HepG2 (cell line): Measurements from ENCODE around the gene KRTAP12-4. TPM values are rescaled to one million over a fixed set of nuclear protein-coding genes. Genes with fewer than 3 reads are reported as not detected.
A peak's percentile ranks its signal among the peaks of the same experiment; 100 is the strongest.

Source experiments
- ATAC-seq: fragments of 200-7000 bp; cut with Tn5 transposase; 3 replicates; pipeline ENCODE4 v1.9.1; 2020; ENCODE audit warnings: mild to moderate bottlenecking, moderate library complexity
- BruUV-seq: library from RNA; stranded (reverse); fragments of 400-500 nt; replicated peaks from 2 replicates; lab custom pipeline; 2021; lab: Mats Ljungman, UMichigan
- CTCF ChIA-PET: fragments of 300-600 bp; formaldehyde crosslinking; extraction: SDS; loops from one replicate; lab custom pipeline; 2021; ENCODE audit warnings: low total read pairs, inconsistent platforms, low intra/inter-chr PET ratio; lab: Yijun Ruan, JAX
- POLR2A ChIA-PET: fragments of 350-600 bp; sonication (Branson Sonifier 250); formaldehyde crosslinking; loops from one replicate; lab custom pipeline; 2020; ENCODE audit warnings: antibody characterized with exemption, inconsistent platforms; lab: Yijun Ruan, JAX
- DNase-seq: peaks from one replicate; pipeline ENCODE4 v3.0.0-alpha.2; 2015; ENCODE audit warnings: low spot score
- FAIRE-seq: peaks from 3 replicates; lab custom pipeline; 2011; peaks lifted over from hg19 to GRCh38; lab: Jason Lieb, UNC
- H2AFZ ChIP-seq: one replicate; pipeline ENCODE4 v1.6.1; 2011; ENCODE audit warnings: low read length, inconsistent platforms
- H3K27ac ChIP-seq: fragments of 300-600 bp; 3 replicates; pipeline ENCODE4 v1.8.0; 2011; ENCODE audit warnings: mixed run types, mild to moderate bottlenecking, mixed read lengths, low read length, inconsistent platforms; ENCODE audit not compliant: insufficient read depth; ENCODE audit errors: extremely low read length
- H3K27me3 ChIP-seq, 2 experiments: fragments of 200-600 bp in 1 of 2; 2 replicates in 1 of 2; 3 replicates in 1 of 2; pipeline versions ENCODE4 v1.6.0 to v1.8.0; 2011; ENCODE audit warnings: low read length in 2 of 2, mild to moderate bottlenecking in 2 of 2, moderate library complexity in 2 of 2, inconsistent platforms in 1 of 2; ENCODE audit not compliant: insufficient read depth in 2 of 2, control insufficient read depth in 1 of 2
- H3K36me3 ChIP-seq, 2 experiments: fragments of 200-600 bp in 1 of 2; replicated peaks in 1 of 2; 2 replicates in 1 of 2; 3 replicates in 1 of 2; pipeline versions ENCODE4 v1.5.1 to v1.8.0; 2011; ENCODE audit warnings: low read length in 2 of 2, inconsistent platforms in 1 of 2; ENCODE audit not compliant: insufficient read depth in 2 of 2, control insufficient read depth in 1 of 2
- H3K4me1 ChIP-seq: 2 replicates; pipeline ENCODE4 v1.5.1; 2012; ENCODE audit warnings: low read length, inconsistent platforms; ENCODE audit not compliant: insufficient read depth
- H3K4me2 ChIP-seq: 2 replicates; pipeline ENCODE4 v1.6.0; 2011; ENCODE audit warnings: low read depth, low read length, inconsistent platforms
- H3K4me3 ChIP-seq, 3 experiments: fragments of 200-600 bp in 1 of 3; sonication (generic), shearing (Covaris generic) in 1 of 3; replicated peaks in 1 of 3; 2 replicates each; pipeline ENCODE4 v1.5.1; 2011 to 2016; ENCODE audit warnings: low read length in 3 of 3, inconsistent platforms in 2 of 3, low read depth in 2 of 3, mild to moderate bottlenecking in 2 of 3, control low read depth in 1 of 3, mixed read lengths in 1 of 3; ENCODE audit not compliant: insufficient read depth in 1 of 3
- H3K79me2 ChIP-seq: one replicate; pipeline ENCODE4 v1.6.1; 2011; ENCODE audit warnings: low read length, inconsistent platforms; ENCODE audit not compliant: insufficient read depth
- H3K9ac ChIP-seq: 2 replicates; pipeline ENCODE4 v1.6.0; 2011; ENCODE audit warnings: mild to moderate bottlenecking, low read depth, low read length, inconsistent platforms; ENCODE audit not compliant: insufficient read depth
- H3K9me3 ChIP-seq: 2 replicates; pipeline ENCODE4 v1.5.1; 2012; ENCODE audit warnings: mild to moderate bottlenecking, low read length
- H4K20me1 ChIP-seq: 2 replicates; pipeline ENCODE4 v1.6.0; 2011; ENCODE audit warnings: inconsistent platforms, mild to moderate bottlenecking, low read length, moderate library complexity; ENCODE audit not compliant: insufficient read depth
- NR2C2 ChIP-seq: sonication (generic); formaldehyde crosslinking; IDR thresholded peaks from 2 replicates; pipeline ENCODE4 v1.4.0; 2020; ENCODE audit warnings: missing genetic modification reagents, mild to moderate bottlenecking, moderate library complexity, borderline replicate concordance
- PLRG1 ChIP-seq: fragments of 450-650 bp; conservative IDR thresholded peaks from 2 replicates; pipeline ENCODE4 v1.6.1; 2016
- ZNF121 ChIP-seq: sonication (generic); formaldehyde crosslinking; IDR thresholded peaks from 2 replicates; pipeline ENCODE4 v1.5.0; 2020; ENCODE audit warnings: mild to moderate bottlenecking, missing genetic modification reagents
- ZNF589 ChIP-seq: sonication (generic); formaldehyde crosslinking; conservative IDR thresholded peaks from 2 replicates; pipeline ENCODE4 v1.8.0; 2022; ENCODE audit warnings: mild to moderate bottlenecking, moderate library complexity, missing genetic modification reagents
- ZNF746 ChIP-seq: sonication (generic); formaldehyde crosslinking; IDR thresholded peaks from 2 replicates; pipeline ENCODE4 v1.8.0; 2022; ENCODE audit warnings: mild to moderate bottlenecking, missing genetic modification reagents
- ZSCAN25 ChIP-seq: sonication (generic); formaldehyde crosslinking; IDR thresholded peaks from 2 replicates; pipeline ENCODE4 v1.8.0; 2022; ENCODE audit warnings: mild to moderate bottlenecking, missing genetic modification reagents
- WGBS: methylation state at CpG from one replicate; pipeline ENCODE4 v1.1.6; 2017; ENCODE audit warnings: low lambda C conversion rate; 5-methylcytosine and 5-hydroxymethylcytosine counted together
- in situ Hi-C: cut with HindIII; loops from 2 replicates; pipeline ENCODE4 v1.10.0; 2017; ENCODE audit warnings: low pct_unique_long_range_greater_than_20kb; ENCODE audit not compliant: extremely low pct_ligation_motif_present
- intact Hi-C: fragments of 100-400 bp; cut with micrococcal nuclease; formaldehyde crosslinking; loops from one replicate; pipeline ENCODE4 v1.10.0; 2022; ENCODE audit not compliant: unreplicated experiment
- polyA plus RNA-seq, 8 experiments: library from polyadenylated mRNA; depleted of rRNA in 3 of 8; stranded (reverse) in 7 of 8; unstranded in 1 of 8; fragments of >200 nt; fragmentation: Illumina TruSeq in 4 of 8; extraction: Trizol in 4 of 8; gene quantifications; 2 replicates each; pipeline versions ENCODE4 v1.2.1 to v1.2.3, GENCODE V29; 2011 to 2016; ENCODE audit warnings: low read depth in 4 of 8, missing spikeins in 1 of 8, mixed read lengths in 1 of 8; ENCODE audit not compliant: insufficient read depth in 1 of 8
- total RNA-seq, 5 experiments: library from RNA; depleted of rRNA; stranded (reverse); fragments of >200 nt; fragmentation: Illumina TruSeq; extraction: Trizol; gene quantifications; 2 replicates each; pipeline ENCODE4 v1.2.3, GENCODE V29; 2016; ENCODE audit warnings: low read depth in 1 of 5
- TF ChIP-seq, protein P1 (sequence below): sonication (generic); formaldehyde crosslinking; IDR thresholded peaks from 2 replicates; pipeline ENCODE4 v1.4.0; 2020; ENCODE audit warnings: missing genetic modification reagents, borderline replicate concordance
- TF ChIP-seq, protein P2 (sequence below): sonication (generic); formaldehyde crosslinking; IDR thresholded peaks from 2 replicates; pipeline ENCODE4 v1.5.0; 2020; ENCODE audit warnings: missing genetic modification reagents
- TF ChIP-seq, protein P3 (sequence below): sonication (generic); formaldehyde crosslinking; IDR thresholded peaks from 2 replicates; pipeline ENCODE4 v1.4.0; 2020; ENCODE audit warnings: missing genetic modification reagents

Gene KRTAP12-4
- total and polyA plus RNA-seq, 2 of the 13 experiments (the other 11 are each of a cell fraction or from before 2014, with no cell fraction given), result not detected

DNA sequence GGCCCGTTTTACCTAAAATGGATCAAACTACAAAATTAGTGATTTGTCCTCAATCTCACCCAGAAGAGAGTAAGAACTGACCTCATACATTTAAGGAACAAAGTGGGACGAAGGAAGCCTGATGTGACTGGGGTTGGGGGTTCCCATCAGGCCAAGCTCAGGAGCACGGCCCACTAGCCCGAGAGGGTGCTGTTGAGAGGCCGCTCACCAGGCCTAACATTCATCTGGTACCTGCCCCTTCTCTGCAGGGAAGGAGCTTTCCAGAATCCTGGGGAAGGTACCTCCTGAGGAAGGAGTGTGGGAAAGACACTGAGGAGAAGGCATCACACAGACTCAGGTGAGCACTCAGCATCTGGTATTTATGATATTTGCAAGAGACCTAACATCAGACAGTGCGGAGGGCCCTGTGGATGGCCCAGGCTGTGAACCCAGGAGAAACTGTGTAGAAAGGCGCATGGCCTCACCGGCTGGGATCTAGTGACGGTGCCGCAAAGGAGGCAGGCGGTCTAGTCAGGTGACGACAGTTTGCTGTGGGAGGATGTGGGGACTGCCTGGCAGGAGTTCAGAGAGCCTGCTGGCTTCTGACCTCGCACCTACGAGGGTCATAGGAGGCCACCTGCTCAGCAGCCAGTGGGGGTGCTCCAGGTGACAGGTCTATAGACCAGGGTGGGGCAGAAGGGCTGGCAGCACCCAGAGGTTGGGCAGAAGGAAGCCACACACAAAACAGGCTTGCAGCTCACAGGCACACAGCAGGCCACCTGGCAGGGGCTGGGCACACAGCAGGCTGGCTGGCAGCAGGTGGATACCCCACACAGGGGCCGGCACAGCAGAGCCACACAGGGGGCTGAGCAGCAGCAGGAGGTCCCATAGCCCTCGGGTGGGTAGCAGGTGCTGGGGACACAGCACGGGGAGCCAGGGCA, 543 bp downstream of the KRTAP12-4 start (continued):
- TF ChIP-seq, protein P1, sequence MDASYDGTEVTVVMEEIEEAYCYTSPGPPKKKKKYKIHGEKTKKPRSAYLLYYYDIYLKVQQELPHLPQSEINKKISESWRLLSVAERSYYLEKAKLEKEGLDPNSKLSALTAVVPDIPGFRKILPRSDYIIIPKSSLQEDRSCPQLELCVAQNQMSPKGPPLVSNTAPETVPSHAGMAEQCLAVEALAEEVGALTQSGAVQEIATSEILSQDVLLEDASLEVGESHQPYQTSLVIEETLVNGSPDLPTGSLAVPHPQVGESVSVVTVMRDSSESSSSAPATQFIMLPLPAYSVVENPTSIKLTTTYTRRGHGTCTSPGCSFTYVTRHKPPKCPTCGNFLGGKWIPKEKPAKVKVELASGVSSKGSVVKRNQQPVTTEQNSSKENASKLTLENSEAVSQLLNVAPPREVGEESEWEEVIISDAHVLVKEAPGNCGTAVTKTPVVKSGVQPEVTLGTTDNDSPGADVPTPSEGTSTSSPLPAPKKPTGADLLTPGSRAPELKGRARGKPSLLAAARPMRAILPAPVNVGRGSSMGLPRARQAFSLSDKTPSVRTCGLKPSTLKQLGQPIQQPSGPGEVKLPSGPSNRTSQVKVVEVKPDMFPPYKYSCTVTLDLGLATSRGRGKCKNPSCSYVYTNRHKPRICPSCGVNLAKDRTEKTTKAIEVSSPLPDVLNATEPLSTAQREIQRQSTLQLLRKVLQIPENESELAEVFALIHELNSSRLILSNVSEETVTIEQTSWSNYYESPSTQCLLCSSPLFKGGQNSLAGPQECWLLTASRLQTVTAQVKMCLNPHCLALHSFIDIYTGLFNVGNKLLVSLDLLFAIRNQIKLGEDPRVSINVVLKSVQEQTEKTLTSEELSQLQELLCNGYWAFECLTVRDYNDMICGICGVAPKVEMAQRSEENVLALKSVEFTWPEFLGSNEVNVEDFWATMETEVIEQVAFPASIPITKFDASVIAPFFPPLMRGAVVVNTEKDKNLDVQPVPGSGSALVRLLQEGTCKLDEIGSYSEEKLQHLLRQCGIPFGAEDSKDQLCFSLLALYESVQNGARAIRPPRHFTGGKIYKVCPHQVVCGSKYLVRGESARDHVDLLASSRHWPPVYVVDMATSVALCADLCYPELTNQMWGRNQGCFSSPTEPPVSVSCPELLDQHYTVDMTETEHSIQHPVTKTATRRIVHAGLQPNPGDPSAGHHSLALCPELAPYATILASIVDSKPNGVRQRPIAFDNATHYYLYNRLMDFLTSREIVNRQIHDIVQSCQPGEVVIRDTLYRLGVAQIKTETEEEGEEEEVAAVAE (CRISPR knock-in tag), result no peak
- TF ChIP-seq ZSCAN25 (CRISPR knock-in tag), result no peak
- TF ChIP-seq, protein P2, sequence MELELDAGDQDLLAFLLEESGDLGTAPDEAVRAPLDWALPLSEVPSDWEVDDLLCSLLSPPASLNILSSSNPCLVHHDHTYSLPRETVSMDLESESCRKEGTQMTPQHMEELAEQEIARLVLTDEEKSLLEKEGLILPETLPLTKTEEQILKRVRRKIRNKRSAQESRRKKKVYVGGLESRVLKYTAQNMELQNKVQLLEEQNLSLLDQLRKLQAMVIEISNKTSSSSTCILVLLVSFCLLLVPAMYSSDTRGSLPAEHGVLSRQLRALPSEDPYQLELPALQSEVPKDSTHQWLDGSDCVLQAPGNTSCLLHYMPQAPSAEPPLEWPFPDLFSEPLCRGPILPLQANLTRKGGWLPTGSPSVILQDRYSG (CRISPR knock-in tag), result no peak

DNA sequence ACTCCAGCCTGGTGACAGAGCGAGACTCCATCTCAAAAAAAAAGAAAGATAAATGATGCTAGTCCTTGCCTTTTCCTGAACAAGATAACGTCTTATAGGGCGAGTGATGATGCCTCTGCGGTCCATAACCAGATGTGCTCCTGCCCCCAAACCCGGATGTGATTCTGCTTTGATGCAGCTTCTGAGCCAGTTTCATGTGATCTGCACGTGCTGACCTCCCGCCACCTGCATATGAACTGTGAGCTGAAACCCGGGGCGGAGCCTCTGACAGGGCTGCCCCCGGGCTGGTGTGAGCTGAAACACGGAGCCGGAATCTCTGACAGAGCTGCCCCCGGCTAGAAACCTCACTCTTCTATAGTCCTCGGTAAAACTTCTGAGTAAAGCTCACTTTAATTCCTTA, 1.3 kb downstream of the KRTAP12-4 start:
- WGBS, result 50% methylated on average over 9 of the region's 14 CpGs
- BruUV-seq, result no TSS peak
- POLR2A ChIA-PET, result no interaction called here
- Histone ChIP-seq H3K4me1 (no peaks in the 10 kb centered on the region), H3K4me3 (no peak overlapping the region), H3K79me2 (no peaks in the 10 kb centered on the region), H2AFZ (no peak overlapping the region), H3K9me3 (peaks cover 4% of the 10 kb centered on the region; the same call in 1 of the 2 replicates), H3K27ac (no peak overlapping the region), H3K4me2 (no peak overlapping the region), H3K9ac (no peak overlapping the region), H3K27me3 (peaks cover 3 to 28% of the 10 kb centered on the region in 2 experiments; a peak in 3 of 5 replicates), H4K20me1 (no peaks in the 10 kb centered on the region), H3K36me3 (no peaks in the 10 kb centered on the region)
- intact Hi-C loops, result no loop called here
- no peak for ATAC-seq
- FAIRE-seq, result no peak
- CTCF ChIA-PET, result no interaction called here
- in situ Hi-C loops, result no loop called here
- no peak for DNase-seq
- TF ChIP-seq PLRG1 (no peak), NR2C2 (0 out of 2 replicates have a peak, but pooled peaks have one; percentile 22), ZNF589 (CRISPR knock-in tag) (no peak), ZNF121 (CRISPR knock-in tag) (no peak), ZNF746 (no peak)
- TF ChIP-seq, protein P3, sequence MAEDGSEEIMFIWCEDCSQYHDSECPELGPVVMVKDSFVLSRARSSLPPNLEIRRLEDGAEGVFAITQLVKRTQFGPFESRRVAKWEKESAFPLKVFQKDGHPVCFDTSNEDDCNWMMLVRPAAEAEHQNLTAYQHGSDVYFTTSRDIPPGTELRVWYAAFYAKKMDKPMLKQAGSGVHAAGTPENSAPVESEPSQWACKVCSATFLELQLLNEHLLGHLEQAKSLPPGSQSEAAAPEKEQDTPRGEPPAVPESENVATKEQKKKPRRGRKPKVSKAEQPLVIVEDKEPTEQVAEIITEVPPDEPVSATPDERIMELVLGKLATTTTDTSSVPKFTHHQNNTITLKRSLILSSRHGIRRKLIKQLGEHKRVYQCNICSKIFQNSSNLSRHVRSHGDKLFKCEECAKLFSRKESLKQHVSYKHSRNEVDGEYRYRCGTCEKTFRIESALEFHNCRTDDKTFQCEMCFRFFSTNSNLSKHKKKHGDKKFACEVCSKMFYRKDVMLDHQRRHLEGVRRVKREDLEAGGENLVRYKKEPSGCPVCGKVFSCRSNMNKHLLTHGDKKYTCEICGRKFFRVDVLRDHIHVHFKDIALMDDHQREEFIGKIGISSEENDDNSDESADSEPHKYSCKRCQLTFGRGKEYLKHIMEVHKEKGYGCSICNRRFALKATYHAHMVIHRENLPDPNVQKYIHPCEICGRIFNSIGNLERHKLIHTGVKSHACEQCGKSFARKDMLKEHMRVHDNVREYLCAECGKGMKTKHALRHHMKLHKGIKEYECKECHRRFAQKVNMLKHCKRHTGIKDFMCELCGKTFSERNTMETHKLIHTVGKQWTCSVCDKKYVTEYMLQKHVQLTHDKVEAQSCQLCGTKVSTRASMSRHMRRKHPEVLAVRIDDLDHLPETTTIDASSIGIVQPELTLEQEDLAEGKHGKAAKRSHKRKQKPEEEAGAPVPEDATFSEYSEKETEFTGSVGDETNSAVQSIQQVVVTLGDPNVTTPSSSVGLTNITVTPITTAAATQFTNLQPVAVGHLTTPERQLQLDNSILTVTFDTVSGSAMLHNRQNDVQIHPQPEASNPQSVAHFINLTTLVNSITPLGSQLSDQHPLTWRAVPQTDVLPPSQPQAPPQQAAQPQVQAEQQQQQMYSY (CRISPR knock-in tag), result peak; percentile 94
